Hippocampal formation (tissue), 2 donors: ENCODE results near the gene MAP2K2.
"Not testable (repeated sequence)": the region's sequence is repeated elsewhere in the genome, so short reads cannot be mapped to it uniquely, and the experiment has no call there.

Experiments
- DNase-seq, 2 donors: peaks; one replicate each; lab custom pipeline; 2025; lab: John Stamatoyannopoulos, UW

The MAP2K2 gene

DNA sequence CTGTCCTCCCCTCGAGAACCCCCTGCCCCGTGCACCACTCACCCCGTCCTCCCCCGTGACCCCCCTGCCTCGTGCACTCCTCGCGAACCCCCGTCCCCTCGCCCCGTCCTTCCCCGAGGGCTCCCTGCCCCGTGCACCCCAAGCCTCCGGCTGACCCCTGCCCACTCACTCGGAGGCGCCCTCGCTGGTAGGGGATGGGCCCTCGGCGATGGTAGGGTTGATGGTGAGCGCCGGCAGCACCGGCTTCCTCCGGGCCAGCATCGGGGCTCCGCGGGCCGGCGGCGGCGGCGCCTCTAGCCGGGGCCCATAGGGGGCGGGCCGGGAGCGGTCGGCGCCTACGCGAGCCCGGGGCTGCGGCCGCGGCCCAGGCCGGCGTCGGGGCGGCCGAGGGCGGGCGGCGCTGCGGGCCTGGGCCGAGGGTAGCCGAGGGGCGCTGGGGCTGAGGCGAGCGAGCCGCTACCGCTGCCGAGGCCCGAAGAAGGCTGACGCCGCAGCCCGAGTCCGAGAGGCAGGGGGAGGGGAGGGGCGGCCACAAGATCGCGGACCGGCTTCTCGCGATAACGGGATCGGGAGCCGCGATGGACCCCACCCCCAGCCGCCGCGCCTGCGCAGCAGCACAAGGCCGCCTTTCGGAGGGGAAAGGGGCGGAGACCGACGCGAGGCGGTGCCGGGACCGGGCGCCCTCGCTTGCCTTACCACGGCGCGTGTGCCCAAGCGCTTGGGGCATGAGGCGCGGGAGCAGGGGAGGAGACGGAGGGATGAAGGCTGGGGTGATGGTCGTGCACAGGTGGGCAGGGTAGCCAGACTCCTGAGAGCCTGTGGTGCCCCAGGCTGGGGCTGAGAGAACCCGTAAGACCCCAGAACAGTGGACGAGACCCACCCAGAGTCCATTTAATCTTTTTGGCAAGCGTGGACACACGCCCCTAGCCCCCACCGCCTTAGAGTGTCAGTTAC, at the start of gene MAP2K2:
TSS of gene MAP2K2 (minus strand) at position 508 of the 954 bp plus-strand sequence. CDS start at position 261, 247 bp downstream.
- peak; percentile 79 to 91 for DNase-seq

DNA sequence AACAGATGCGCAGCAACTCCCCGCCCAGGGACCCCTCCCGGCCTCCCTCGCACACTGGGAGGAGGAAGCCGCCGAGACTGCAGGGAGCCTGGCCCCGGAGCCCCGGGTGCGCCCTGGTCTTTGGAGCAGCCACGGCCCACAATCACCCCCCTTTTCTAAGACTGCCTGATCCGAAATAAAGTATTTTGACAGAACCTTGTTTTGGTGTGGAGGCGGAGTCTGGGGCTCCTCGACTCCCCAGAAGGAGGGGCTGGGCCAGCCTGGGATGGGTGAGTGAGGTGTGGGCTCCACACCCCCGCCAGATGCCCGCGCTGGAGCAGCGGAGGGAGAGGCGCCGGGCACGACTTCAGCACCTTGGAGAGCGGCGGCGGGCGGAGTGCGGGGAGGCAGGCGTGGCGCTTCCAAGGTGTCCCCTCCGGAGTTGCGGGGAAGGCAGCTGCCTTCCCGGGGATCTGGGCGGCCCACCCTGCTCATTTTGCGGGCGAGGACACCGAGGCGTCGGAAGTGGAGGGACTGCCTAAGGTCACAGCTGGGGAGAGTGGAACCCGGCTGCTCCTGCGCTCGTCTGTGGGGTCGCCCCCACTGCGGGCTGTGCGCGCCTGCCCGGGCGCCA, 49.0 kb upstream of the MAP2K2 start:
- DNase-seq = no peak

- no peak for DNase-seq
Measured at GRCh38 chr19:4171676-4172075, 47.8 kb upstream of the MAP2K2 start.

DNA sequence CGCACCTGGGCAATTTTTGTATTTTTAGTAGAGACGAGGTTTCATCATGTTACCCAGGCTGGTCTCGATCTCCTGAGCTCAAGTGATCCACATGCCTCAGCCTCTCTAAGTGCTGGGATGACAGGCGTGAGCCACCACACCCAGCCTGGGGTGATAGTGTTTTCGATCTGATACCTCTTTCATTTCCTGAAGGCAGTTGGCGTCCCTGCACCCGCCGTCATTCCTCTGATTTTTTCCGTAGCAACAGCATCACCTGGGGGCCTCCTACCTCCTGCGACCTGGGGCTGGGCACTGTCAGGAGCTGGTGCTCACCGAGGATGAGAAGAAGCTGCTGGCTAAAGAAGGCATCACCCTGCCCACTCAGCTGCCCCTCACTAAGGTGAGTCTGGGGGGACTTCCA, 40.3 kb upstream of the MAP2K2 start:
- DNase-seq = no peak

- DNase-seq = no peak
Measured at GRCh38 chr19:4161415-4162077, 37.6 kb upstream of the MAP2K2 start.

- DNase-seq = not testable (repeated sequence)
Measured at GRCh38 chr19:4157971-4158370, 34.0 kb upstream of the MAP2K2 start.

- no peak for DNase-seq
Measured at GRCh38 chr19:4157164-4157563, 33.2 kb upstream of the MAP2K2 start.

GRCh38 chr19:4154571-4155312, 30.8 kb upstream of the MAP2K2 start:
- no peak for DNase-seq

GRCh38 chr19:4152241-4152998, 28.5 kb upstream of the MAP2K2 start:
- no peak for DNase-seq

- DNase-seq = no peak
Measured at GRCh38 chr19:4151623-4152022, 27.7 kb upstream of the MAP2K2 start.

DNA sequence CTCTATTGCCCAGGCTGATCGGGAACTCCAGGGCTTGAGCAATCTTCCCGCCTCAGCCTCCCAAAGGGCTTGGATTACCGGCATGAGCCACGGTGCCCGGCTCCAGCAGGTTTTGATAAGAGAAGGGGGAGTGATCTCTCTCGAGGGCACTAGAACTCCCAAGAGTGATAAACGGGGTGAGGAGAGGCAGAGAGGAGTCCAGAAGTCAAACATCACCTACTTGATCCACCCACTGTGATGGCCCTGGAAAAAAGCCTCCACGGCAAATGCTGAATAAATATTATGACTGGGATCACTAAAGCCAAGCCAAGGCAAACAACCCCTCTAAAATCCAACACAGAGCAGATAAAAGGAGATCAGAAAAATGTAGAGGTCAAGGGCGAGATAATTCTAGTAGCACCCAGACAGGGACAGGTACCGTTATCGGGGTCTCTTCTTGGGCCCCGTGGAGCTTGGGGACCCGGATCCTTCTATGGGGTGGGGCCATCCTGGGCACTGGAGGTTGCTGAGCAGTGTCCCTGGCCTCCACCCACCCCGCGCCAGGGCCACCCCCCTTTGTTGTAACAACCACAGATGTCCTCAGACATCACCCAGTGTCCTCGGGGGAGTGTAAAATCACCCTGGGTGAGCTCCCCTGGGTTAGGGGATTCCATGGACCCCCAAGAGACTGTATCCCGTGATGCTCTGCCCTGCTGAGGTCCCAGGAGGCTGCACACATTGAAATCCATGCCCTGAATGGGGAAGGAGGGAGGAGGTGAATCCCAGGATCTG, 25.8 kb upstream of the MAP2K2 start:
- DNase-seq = no peak

DNA sequence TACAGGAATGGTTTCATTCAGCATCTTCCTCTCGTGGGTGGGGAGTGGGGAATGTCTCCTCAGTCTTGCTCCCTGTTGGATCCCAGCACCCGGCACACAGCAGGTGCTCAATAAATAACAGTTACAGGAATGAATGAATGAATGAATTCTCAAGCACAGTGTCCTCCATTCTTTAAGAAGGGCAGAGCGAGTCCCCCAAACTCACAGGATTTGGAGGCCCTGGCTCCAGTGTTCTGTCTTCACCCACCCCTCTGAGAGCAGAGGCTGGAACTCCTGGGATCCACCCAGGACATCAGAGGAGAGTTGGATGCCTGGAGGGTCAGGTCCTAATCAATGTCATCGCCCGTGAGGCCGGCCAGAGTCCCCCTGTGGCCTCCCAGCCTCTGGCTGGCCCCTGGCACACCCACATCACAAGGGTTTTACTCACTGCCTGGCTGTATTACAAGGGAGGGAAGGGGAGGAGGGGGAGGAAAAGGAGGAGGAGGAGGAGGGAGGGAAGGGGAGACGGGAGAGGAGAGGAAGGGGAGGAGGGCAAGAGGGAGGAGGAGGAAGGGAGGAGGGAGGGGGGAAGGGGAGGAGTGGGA, 20.8 kb upstream of the MAP2K2 start:
- DNase-seq = no peak

GRCh38 chr19:4142916-4143315, 19.0 kb upstream of the MAP2K2 start:
- DNase-seq = not testable (repeated sequence)

GRCh38 chr19:4140237-4140711, 16.4 kb upstream of the MAP2K2 start:
- peak in 1 of 2 donors; percentile 46 for DNase-seq

DNA sequence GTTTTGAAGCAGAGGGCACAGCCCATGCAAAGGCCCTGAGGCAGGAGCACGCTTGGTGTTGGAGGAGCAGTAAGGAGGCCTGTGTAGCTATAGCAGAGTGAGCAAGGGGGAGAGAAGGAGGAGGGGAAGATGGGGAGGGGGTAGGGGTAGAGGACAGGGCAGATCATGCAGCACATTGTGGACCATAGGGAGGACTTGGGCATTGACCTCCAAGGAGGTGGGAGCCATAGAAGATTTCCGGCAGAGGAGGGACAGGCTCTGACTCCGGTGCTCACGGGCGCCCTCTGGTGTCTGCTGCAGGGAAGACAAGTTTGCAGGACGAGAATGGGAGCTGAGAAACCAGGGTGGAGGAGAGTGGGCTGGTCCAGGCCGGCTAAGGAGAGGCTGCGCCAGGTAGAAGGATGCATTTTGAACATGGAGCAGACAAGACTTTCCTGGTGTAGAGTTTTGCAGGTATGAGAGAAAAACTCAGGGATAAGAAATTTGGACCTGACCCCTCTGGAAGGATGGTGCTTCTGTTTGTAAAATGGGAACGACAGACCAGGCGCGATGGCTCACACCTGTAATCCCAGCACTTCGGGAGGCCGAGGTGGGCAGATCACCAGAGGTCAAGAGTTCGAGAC, 15.8 kb upstream of the MAP2K2 start:
- DNase-seq = peak in 1 of 2 donors; percentile 39

DNA sequence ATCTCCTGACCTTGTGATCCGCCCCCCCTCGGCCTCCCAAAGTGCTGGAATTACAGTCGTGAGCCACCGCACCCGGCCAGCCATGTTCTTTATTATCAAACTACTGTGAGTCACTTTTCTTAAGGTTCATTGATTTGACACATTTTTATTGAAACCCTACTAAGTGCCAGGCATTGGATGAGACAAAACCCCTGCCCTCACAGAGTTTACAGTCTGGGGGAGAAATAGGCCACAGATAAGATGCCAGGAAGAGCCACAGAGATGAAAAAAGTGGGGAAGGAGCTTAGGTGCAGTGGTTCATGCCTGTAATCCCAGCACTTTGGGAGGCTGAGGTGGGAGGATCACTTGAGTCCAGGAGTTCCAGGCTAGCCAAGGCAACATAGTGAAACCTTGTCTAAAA, 14.5 kb upstream of the MAP2K2 start:
- no peak for DNase-seq

DNA sequence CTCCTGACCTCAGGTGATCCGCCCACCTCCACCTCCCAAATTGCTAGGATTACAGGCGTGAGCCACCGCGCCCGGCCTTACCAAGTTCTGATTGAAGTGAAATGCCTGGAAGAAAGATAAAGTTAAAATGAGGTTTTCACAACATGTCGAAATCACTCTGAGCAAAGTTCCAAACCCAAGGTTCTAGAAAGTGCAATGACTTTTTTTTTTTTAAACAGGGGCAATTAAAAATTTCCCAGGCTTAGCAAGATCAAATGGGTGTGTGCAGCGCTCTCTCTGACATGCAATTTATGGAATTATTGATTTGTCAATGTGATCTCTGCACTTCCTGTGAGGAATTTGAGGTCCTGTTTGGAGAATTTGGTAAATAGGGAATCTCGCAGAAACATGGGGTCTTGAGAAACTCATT, 12.8 kb upstream of the MAP2K2 start:
- DNase-seq = no peak

DNA sequence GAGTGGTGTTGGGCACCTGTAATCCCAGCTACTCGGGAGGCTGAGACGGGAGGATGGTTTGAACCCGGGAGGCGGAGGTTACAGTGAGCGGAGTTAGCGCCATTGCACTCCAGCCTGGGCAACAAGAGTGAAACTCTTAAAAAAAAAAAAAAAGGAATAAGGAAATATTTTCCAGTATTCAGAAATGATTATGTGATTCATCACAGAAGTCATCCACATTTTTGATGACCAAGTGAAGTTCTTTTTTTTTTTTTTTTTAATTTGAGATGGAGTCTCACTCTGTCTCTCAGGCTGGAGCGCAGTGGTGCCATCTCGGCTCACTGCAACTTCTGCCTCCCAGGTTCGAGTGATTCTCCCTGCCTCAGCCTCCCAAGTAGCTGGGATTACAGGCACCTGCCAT, 11.5 kb upstream of the MAP2K2 start:
- DNase-seq = not testable (repeated sequence)

- DNase-seq = no peak
Measured at GRCh38 chr19:4134351-4134750, 10.4 kb upstream of the MAP2K2 start.
